NCI-H1436 treated with DMSO at 0.1 percent for 48 hours (cell line): ENCODE measurements around the gene RAB40C.
A peak's percentile ranks its signal among the peaks of the same experiment; 100 is the strongest.

Experiments used
- DNase-seq: peaks from one replicate; lab custom pipeline; 2025; lab: John Stamatoyannopoulos, UW

Gene RAB40C

DNA sequence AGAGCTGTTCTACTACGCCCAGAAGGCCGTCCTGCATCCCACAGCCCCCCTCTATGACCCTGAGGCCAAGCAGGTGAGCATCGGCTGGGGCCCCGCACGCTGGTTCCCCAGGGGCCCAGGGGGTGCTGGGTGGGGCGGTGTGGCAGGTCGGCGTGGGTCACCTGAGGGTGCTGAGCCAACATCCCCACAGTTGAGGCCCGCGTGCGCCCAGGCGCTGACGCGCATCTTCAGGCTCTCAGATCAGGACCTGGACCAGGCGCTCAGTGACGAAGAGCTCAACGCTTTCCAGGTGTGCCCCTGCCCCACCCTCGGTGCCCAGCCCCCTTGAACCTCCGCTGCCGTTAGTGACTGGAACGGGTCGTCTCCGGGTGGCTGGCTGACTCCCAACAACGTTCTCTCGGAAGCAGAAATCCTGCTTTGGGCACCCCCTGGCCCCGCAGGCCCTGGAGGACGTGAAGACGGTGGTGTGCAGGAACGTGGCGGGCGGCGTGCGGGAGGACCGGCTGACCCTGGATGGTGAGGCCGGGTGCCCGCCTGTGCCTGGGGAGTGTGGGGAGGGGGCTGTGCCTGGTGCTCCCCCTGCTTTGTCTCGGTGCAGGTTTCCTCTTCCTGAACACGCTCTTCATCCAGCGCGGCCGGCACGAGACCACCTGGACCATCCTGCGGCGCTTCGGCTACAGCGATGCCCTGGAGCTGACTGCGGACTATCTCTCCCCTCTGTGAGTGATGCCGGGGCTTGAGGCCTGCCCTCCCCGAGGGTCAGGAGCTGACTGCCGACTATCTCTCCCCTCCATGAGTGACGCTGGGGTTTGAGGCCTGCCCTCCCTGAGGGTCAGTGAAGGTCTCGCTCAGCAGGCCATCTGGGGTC is 80.9 kb downstream of the RAB40C start:
- no peak for DNase-seq

DNA sequence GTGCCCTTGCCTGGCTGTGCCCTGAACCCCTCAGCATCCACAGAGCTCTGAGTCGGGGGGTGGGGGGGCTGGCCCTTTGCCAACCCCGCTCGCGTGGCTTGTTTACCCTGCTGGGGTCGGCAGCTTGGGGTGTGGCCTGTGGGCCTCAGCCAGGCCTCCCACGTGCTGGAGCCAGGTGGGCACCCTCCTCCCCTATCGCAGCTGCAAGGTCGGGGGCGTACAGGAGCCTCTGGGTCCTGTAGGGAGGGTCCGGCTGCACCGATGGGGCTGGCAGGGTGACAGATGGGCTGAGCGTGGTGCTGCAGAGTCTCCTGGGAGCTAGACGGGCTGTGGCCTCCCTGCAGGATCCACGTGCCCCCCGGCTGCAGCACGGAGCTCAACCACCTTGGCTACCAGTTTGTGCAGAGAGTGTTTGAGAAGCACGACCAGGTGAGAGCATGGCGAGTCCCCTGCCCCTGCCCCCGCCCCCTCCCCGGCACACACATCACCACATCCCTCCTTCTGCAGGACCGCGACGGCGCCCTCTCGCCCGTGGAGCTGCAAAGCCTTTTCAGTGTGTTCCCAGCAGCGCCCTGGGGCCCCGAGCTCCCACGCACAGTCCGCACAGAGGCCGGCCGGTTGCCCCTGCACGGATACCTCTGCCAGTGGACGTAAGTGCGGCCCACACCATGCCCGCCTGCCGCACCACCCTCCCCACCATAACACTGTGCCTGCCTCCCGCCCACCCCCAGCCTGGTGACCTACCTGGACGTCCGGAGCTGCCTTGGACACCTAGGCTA is 81.7 kb downstream of the RAB40C start:
- no peak for DNase-seq

DNA sequence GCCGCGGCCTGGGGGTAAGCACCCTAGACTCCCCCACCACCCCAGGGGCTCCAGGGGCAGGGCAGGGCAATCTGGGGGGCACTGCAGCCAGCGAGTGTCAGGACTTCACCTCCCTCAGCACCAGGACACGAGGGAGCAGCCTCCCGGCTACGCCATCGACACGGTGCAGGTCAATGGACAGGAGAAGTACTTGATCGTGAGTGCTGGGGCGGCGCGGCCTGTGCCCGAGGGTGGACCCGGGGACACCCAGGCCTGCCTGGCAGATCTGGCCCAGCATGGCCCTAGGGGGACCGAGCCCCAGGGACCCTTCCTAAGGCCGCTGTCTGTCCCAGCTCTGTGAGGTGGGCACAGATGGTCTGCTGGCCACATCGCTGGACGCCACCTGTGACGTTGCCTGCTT is 82.5 kb downstream of the RAB40C start:
- no peak for DNase-seq

DNA sequence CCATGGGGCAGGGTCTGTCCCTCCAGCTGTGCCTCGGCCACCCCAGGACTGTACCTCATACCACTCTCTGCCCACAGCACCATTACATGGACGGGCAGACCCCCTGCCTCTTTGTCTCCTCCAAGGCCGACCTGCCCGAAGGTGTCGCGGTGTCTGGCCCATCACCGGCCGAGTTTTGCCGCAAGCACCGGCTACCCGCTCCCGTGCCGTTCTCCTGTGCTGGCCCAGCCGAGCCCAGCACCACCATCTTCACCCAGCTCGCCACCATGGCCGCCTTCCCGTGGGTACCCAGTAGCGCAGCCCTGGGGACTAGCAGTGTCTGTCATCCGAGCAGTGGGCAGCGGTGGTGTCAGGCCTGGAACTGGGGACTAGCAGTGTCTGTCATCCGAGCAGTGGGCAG is 83.0 kb downstream of the RAB40C start:
- DNase-seq, result no peak

DNA sequence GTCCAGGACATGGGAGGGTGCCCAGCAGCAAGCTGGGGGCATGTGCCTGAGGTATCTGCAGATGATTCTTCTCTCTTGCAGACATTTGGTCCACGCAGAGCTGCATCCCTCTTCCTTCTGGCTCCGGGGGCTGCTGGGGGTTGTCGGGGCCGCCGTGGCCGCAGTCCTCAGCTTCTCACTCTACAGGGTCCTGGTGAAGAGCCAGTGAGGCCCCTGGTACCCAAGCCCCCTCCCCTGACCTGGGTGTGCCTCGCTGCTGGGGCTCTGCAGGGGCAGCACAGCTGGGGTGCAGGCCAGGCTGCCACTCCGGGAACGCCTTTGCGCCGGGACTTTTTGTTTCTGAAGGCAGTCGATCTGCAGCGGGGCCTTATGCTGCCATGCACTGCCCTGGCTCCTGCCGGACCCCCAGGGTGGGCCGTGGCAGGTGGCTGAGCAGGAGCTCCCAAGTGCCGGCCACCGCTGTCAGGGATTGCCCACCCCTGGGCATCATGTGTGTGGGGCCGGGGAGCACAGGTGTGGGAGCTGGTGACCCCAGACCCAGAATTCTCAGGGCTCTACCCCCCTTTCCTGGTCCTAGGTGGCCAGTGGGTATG is 83.6 kb downstream of the RAB40C start:
- DNase-seq, result no peak

DNA sequence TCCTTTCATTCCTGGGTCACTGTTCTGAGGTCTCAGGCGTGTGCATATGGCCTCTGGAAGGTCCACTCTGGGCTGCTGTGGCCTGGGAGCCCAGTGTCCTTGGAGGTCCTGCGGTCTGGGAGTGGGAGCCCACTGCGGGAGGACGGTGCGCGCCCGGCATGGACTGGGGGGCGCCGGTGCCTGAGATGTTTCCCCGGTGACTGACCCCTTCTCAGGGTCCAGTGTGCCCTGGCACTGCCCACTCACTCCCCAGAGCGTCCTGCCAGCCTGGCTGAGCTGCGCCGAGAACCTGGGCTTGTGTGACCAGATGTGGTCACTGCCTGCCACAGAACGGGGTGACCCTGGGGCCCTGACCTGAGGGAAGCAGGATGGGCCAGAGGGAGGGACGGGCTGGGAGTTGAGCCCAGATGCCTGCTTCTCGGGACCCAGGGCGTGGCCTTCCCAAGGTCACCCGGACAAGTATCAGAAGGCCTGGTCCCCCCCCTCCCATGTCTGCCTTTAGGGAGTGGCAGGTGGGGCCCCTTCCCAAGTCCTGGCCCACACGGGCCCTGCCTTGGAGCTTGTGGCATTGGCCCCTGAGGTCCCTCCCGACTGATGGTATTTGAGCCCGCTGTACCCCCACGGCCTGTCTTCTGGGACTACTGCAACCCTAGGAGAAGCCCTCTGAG is 84.5 kb downstream of the RAB40C start:
- DNase-seq, result no peak

DNA sequence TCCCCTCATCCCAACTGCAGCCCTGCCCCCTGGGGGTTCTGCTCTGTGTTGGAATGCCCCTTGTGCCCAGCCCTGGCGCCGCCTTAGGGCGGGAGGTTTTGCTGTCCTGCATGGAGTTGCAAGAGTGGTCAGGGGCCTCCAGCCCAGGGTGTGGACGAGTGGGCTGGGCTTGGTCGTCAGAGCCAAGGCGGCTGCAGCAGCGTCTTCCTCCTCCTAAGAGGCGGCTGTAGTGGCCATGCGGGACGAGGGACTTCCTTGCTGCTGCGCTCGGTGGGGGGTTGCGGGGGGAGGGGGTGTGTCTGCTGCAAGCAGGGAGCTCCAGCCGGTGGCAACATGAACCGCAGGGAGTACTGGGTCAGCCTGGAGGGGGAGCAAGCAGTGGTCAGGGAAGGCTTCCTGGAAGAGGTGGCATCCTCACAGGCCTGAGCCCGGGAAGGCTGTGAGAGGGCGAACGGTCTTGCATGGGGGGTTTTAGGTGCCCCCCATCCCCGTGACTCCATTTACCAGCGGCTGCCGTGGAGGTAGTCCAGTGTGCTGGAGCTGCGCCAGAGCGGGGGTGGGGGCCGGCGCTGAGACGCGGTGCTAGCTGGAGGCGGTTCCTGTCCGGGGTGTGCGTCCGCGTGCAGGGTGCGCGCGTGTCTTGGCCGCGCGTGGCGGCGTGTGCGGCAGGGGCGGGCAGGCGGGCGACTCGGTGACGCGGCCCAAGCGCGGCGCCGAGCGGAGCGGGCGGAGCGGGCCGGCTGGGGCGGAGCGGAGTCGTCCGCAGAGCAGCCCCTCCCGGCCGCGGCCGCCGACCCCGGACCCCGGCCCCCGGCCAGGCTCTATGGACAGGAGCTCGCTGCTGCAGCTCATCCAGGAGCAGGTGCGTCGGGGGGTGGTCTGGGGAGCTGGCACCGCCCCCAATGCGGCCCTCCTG is 85.4 kb downstream of the RAB40C start, which contains the start of gene RHBDL1:
Gene RHBDL1 (plus strand): TSS at position 704 of the 916 bp plus-strand sequence. CDS start 120 bp downstream, at position 824.
- DNase-seq, result no peak

DNA sequence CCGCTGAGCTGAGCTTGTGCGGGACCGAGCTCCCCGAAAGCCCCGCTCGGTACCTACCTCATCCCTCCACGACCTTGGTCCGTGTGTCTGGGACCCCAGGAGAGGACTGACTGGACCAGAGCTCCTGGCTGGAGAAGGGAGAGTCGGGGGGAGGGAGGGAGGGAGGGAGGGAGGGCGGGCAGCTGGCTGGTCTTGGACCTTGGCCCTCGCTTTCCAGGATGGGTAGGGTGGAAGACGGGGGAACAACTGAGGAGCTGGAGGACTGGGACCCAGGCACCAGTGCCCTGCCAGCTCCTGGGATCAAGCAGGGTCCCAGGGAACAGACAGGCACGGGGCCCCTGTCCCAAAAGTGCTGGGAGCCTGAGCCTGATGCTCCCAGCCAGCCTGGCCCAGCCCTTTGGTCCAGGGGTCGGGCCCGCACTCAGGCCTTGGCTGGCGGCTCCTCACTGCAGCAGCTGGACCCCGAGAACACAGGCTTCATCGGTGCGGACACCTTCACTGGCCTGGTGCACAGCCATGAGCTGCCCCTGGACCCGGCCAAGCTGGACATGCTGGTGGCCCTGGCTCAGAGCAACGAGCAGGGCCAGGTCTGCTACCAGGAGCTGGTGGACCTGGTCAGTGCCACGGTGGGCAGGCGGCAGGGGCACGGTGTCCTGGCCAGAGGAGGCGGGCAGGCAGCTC is 86.2 kb downstream of the RAB40C start:
- no peak for DNase-seq

DNA sequence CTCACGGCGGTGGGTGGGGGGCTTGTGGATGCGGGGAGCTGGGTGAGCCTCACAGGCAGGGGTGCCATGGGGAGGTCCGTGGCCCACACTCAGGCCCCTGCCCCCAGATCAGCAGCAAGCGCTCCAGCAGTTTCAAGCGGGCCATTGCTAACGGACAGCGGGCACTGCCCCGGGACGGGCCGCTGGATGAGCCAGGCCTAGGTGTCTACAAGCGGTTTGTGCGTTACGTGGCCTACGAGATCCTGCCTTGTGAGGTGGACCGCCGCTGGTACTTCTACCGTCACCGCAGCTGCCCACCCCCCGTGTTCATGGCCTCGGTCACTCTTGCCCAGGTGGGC is 86.7 kb downstream of the RAB40C start:
- no peak for DNase-seq

DNA sequence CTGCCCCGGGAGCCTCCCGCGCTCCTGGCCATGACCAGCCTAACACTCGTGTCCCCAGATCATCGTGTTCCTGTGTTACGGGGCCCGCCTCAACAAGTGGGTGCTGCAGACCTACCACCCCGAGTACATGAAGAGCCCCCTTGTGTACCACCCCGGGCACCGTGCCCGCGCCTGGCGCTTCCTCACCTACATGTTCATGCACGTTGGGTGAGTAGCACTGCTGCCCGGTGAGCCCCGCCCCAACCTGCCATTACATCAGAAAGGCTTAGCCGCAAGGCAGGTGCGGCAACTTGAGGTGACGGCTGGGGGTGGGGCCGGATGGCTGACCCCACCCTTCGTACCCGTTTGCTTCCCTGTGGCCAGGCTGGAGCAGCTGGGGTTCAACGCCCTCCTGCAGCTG is 87.0 kb downstream of the RAB40C start:
- DNase-seq, result peak; percentile 36

DNA sequence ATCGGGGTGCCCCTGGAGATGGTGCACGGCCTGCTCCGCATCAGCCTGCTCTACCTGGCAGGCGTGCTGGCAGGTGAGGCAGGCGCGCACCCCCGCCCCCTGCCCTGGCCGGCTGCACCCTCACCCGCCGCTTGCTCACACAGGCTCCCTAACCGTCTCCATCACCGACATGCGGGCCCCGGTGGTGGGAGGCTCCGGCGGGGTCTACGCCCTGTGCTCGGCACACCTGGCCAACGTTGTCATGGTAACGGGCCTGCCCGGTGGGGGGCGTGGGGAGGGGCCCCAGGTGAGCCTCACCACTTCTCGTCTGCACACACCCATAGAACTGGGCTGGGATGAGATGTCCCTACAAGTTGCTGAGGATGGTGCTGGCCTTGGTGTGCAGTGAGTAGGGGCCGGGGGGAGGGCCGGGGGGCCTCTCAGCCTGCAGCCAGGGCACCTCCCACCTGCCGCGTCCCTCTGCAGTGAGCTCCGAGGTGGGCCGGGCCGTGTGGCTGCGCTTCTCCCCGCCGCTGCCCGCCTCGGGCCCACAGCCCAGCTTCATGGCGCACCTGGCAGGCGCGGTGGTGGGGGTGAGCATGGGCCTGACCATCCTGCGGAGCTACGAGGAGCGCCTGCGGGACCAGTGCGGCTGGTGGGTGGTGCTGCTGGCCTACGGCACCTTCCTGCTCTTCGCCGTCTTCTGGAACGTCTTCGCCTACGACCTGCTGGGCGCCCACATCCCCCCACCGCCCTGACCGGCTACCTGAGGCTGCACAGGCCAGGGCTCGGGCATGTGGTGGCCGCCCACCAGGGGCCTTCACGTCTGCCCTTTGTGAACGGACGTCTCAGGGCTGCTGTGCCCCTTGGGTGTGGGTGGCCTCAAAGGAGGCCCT is 87.7 kb downstream of the RAB40C start:
- DNase-seq, result no peak

DNA sequence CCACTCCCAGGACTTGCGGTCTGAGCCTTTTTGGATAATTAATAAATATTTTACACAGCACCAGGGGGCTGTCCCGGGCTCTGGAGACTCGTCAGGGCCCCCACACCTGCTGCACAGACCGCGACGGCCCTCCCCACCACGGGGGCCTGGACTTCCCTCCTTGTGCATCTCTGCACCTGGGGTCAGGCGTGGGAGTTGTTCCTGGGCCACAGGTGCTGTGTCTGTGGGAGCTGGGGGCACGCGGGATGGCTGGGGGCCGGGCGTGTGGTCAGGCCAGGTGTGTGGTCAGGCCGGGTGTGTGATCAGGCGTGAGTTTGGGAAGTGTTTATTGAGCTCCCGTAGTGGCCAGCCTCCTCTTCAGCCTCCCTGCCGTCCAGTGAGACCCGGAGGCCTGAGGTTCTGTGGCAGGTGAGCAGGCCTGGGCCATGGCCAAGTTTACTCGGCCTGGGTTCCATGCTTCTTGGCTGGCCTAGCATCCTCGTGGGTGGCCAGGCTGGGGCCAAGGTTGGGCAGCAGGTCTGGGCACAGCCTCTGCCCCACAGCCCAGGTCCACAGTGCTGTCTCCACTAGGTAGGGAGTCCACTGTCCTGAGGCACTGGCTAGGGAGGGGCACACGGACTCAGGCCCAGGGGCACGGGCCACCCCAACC is 88.5 kb downstream of the RAB40C start:
- no peak for DNase-seq
